Dedifferentiated amniotic fluid mesenchymal stem cell (primary cell): Measurements from ENCODE around the gene OR2T27.
"Not testable (repeated sequence)": the region's sequence is repeated elsewhere in the genome, so short reads cannot be mapped to it uniquely, and the experiment has no call there.

ENCODE experiments used
- DNase-seq: peaks from one replicate; pipeline ENCODE4 v3.0.0-alpha.2; 2016; ENCODE audit errors: extremely low spot score

Gene OR2T27

GRCh38 chr1:248640906-248641305, 14.4 kb downstream of the OR2T27 start:
- not testable (repeated sequence) for DNase-seq

- not testable (repeated sequence) for DNase-seq
Observed at GRCh38 chr1:248639652-248640051, 15.7 kb downstream of the OR2T27 start.

GRCh38 chr1:248636612-248637011, 18.7 kb downstream of the OR2T27 start:
- DNase-seq: not testable (repeated sequence)

- DNase-seq: not testable (repeated sequence)
Observed at GRCh38 chr1:248634991-248635390, 20.3 kb downstream of the OR2T27 start, which contains the start of gene OR2T11. OR2T11 (minus strand) TSS chr1:248635091; CDS start chr1:248627128, 7,963 bp downstream.

GRCh38 chr1:248631354-248632008, 23.8 kb downstream of the OR2T27 start:
- DNase-seq: peak; percentile 13

- DNase-seq: no peak
Observed at GRCh38 chr1:248630551-248630950, 24.8 kb downstream of the OR2T27 start.

GRCh38 chr1:248627971-248628844, 27.1 kb downstream of the OR2T27 start:
- peak; percentile 13 for DNase-seq

- peak; percentile 4 for DNase-seq
Observed at GRCh38 chr1:248625971-248626370, 29.4 kb downstream of the OR2T27 start.

- DNase-seq: no peak
Observed at GRCh38 chr1:248625166-248625565, 30.2 kb downstream of the OR2T27 start.

GRCh38 chr1:248622570-248623001, 32.7 kb downstream of the OR2T27 start:
- no peak for DNase-seq

GRCh38 chr1:248621770-248622169, 33.6 kb downstream of the OR2T27 start:
- no peak for DNase-seq

- peak; percentile 34 for DNase-seq
Observed at GRCh38 chr1:248618878-248619277, 36.5 kb downstream of the OR2T27 start.

GRCh38 chr1:248618119-248618518, 37.2 kb downstream of the OR2T27 start:
- no peak for DNase-seq

- no peak for DNase-seq
Observed at GRCh38 chr1:248613742-248614141, 41.6 kb downstream of the OR2T27 start.

GRCh38 chr1:248611883-248612414, 43.4 kb downstream of the OR2T27 start:
- no peak for DNase-seq

- DNase-seq: no peak
Observed at GRCh38 chr1:248610301-248610700, 45.0 kb downstream of the OR2T27 start.
